Measurements from ENCODE around the gene MLPH. TPM values are rescaled to one million over a fixed set of nuclear protein-coding genes. Genes with fewer than 3 reads are reported as not detected.

MLPH gene
- total RNA-seq, 1 donor from 2014 or later: not detected

DNA sequence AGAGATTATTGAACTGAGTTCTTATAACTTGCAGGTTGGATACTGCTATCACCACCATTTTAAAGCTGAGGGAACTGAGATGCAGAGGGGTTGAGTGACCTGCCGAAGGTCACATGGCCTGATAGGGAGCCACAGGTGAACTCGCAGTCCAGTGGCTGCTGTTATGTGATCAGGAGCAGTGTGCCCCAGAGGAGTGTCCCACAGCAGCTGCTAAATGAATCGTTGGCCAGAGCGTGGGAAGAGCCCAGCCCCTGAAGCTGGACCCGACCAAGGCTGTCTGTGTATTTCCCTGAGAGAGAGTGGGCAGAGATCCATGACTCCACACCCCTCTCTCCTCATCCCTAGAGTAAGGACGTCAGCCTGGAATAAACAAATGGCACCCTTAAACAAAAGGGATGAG, 52.6 kb downstream of the MLPH start:
- intact Hi-C loops (cut with micrococcal nuclease): no loop called here

DNA sequence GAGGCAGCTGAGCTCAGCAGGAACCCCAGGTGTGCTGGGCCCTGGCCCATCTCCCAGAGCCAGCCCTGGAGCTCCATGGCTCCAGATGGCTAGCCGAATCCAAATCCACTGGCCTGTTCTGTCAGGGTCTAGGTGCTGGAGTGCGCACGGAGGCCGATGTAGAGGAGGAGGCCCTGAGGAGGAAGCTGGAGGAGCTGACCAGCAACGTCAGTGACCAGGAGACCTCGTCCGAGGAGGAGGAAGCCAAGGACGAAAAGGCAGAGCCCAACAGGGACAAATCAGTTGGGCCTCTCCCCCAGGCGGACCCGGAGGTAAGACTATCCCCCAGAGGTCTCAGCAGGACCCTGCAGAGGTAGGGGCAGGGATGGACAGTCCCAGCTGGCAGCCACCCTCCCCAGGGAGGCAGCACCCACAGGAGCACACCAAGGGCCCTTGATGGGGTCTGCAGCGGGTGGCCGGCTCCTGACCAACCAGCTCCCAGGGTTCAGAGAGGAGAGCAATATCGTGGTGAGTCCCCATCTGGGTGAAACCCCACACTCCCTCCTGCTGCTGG, 53.2 kb downstream of the MLPH start:
- intact Hi-C loops (cut with micrococcal nuclease): no loop called here

DNA sequence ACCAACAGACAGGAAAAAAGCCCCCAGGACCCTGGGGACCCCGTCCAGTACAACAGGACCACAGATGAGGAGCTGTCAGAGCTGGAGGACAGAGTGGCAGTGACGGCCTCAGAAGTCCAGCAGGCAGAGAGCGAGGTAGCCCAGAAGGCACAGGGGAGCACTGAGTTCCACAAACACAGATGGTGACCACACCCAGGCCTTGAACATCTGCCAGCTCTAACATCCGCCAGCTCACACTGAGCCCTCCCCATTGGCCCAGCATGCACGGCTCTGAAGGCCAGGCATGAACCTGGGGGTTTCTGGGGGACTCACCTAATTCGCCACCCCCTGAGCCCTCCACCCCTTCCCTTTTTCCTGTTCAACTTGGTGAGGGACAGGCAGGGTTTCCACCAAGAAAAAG, 53.8 kb downstream of the MLPH start:
- intact Hi-C loops (cut with micrococcal nuclease): no loop called here

DNA sequence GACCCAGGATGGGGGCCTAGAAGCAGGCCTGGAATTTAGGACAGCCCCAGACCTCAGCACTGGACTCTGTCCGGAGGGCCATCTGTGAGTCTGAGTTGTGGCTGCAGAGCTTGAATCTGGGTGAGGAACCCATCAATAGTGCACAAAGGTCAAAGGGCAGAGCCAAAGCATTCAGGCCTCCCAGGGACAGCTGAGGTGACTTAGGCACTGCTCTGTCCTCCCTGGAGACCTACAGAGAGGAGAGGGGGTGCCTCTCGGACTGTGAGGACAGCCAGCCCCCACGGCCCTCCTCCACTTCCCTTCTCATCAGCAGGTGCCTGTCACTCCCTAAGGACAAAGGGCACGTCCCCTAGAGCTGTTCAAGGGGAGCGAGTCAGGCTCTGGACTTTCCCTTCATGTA, 54.2 kb downstream of the MLPH start:
- intact Hi-C loops (cut with micrococcal nuclease): no loop called here

DNA sequence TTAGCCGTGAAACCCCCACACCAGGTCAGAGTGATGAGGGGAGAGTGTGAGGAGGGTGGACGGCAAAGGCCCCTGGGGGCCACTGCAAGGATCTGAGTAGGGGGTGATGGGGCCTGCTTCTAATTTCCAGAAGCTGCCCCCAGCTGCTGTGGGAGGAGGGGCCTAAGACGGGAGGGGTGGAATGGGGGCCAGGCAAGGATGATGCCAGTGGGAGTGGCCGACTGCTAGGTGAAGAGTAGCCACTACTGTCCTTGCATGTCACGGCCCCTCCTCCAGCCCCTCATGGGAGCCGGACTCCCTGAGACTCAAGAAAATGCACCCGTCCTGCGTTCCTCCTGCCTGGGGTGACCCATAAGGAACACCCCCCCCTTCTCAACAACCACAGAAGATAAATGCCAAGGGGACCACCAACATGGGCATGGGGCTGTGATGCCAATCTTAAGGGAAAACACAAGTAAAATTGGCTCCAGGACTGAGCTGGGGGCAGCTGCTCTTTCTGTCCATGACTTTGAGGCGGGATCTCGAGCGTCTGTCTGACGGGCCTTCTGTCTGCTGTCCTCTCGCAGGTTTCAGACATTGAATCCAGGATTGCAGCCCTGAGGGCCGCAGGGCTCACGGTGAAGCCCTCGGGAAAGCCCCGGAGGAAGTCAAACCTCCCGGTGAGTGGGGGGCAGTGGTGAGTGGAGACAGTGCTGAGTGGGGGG, 55.1 kb downstream of the MLPH start:
- intact Hi-C loops (cut with micrococcal nuclease): no loop called here

DNA sequence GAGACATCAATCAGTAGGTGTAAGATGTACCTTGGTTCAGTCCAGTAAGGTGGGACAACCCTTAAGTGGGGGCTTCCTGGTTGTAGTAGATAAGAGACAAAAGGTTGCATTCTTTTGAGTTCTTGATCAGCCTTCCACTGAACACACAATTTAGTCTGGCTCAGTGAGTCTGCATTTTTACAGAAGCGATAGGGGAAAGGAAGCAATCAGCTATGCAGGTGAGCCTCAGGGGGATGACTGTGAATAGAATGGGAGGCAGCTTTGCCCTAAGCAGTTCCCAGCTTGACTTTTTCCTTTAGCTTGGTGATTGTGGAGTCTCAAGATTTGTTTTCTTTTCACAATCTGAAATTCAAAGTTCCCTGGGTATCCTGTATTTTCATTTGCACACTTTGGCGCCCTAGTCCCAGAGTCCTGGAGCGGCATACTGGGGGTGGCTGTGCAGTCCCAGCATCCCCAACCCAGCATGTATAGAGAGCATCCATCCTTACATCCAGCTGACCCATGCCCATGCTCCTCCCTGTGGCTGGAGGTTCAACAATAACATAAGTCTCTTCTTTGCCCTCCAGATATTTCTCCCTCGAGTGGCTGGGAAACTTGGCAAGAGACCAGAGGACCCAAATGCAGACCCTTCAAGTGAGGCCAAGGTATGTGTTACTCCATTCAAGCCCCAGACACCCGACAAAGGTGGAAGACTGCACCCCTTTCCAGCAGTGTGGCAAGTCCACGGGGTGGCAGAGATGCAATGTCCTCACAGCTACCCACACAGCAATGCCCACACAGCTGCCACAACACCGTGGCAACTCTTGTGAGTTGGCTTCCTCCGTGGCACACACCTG, 59.2 kb downstream of the MLPH start:
- intact Hi-C loops (cut with micrococcal nuclease): no loop called here

DNA sequence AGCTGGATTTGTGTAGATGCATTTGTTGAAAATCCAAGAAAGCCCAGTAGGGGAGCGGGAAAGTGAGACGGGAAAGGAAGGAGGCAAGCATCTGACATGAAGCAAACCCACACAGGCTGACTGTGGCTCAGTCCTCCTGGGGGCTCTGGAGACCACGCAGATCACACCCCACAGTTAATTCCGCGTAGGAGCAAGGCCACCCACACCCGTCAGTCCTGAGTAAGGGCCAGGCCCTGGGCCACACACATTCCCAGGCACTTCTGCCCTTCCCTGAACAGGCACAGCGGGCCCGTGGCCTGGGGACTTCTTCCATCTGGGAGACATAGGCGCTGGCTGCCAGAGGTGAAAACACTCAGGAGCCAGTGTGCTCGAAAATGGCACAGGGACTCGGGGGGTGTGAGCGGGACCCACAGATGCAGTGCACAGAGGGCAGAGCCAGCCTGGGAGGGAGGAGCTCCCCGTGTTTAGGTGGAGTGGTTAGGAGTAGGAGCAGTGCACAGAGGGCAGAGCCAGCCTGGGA, 59.9 kb downstream of the MLPH start:
- intact Hi-C loops (cut with micrococcal nuclease): no loop called here

DNA sequence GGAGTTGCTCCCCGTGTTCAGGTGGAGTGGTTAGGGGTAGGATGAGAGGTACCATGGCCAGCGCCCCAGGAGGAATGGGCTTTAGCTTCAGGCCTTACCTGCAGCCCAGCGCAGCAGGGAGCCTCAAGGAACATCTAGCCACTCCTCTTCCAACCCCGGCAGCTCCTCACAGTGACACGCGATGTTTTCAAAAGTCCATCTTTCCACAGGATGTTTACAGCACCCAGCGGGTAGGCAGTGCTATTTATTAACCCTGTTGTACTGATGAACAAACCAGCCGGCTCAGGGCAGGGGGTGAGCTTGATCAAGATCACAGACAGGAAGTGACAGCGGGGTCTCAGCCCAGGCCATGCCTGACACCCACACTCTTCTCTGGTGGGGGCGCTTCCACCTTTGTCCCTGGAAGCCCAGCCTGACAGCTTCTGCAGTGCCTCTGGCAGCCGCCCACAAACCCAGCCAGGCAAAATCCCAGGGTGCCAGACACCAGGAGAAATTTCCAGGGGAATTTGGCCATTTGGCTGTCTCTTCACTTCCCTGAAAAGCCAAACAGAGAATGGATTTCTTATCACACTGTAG, 60.9 kb downstream of the MLPH start:
- intact Hi-C loops (cut with micrococcal nuclease): no loop called here

DNA sequence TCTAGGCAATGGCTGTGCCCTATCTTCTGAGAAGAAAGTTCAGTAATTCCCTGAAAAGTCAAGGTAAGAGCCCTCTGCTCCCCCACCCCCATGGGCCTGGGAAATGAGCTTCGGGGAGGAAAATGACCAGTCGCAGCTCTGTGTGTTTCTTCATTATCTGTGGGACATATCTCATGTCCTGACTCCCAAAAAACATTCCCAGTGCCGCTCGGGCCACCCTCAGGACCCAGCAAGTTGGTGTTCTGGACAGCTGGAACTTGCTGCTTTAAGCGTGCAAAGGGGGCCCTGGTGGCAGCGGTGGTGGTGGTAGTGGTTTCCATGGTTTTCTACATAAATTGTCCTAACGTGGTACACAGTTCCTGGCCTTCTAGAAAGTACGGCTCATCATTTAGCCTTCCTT, 62.2 kb downstream of the MLPH start:
- intact Hi-C loops (cut with micrococcal nuclease): no loop called here

DNA sequence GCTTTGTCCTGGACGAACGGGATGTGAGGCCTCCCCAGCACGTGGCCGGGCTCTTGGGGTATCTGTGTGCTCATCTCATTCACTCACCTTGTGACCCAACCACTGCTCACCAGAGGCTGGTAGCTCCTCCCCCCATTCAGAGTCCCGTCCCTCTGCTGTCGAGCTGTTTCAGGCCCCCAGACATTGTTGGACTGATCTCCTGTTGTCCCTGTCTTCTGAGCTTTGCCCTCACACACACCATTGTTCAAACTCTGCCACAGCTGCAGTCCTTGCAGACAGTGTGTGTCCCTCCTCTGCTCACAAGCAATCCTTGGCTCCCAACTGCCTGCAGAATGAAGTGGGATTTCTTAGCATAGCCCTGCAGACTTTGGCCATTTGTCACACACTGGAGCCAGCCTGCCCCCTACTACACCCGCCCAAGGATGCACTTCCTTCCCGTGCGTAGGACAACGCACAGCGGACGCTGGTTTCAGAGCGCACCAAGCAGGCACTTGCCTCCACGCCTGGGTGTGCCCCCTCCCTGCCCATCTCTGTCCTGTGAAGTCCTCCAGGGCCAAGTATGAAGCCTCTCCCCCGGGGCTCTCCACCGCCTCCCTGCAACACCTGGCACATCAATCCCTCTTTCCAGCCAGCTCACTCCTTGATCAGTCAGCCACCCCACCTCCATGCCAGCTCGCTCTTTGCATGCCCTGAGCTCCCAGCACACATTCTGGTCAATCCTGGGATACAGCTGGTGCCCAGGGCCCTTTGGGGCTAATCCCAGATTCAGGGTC, 62.8 kb downstream of the MLPH start:
- intact Hi-C loops (cut with micrococcal nuclease): no loop called here

DNA sequence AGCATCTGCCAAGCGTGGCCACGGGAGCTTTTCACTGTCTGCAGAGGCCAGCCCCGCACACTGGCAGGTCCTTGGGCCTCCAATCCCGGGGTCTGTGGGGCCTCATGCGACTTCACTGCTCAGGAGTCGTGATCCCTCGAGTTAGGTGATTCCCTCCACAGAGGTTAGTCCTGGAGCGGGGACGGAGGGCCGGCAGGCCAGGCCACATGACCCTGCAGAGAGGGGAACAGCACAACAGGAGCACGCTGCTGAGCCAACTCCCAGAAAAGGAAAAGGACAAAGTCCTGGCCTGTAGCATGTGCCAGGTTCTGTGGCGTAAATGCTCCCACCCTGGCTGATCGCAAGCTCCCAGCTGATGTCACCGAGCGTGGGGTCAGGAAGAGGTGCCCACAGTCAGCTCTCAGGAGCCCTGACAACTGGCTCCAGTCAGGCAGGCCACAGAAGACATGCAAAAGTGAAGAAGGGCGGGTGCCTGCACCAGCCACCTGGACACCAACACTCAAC, 64.1 kb downstream of the MLPH start:
- intact Hi-C loops (cut with micrococcal nuclease): no loop called here

DNA sequence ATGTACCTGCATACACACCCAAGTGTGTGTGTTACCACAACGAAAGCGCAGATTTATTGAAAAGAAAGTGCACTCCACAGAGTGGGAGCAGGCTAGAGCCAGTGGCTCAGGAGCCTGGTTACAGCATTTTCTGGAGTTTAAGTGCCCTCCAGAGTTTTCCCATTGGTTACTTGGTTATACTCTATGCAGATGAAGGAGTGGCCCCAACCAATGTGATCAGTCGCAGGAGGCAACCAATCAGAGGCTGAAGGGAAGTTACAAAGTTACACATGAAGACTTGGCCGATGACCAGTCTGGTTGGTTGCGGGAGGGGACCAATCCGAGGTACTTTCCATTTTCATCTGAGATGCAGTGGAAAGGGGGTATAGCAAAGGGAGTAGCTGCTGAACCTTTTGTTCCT, 65.9 kb downstream of the MLPH start:
- intact Hi-C loops (cut with micrococcal nuclease): no loop called here

DNA sequence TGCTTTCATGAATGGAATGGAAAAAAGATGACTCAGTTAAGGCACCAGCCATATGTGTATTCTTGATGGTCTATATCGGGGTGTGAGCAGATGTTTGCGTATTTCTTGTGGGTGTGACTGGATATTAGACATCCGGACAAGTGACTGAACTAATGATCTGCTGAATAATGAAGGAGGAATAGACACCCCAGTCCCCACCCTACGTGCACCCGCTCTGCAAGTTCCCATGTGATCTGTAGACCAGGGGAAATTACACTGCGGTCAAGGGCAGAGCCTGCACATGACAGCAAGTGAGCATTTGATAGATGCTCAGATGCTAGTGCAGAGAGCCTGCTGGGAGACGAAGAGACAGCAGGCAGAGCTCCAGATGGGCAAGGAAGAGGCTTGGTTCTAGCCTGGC, 66.9 kb downstream of the MLPH start:
- intact Hi-C loops (cut with micrococcal nuclease): no loop called here

DNA sequence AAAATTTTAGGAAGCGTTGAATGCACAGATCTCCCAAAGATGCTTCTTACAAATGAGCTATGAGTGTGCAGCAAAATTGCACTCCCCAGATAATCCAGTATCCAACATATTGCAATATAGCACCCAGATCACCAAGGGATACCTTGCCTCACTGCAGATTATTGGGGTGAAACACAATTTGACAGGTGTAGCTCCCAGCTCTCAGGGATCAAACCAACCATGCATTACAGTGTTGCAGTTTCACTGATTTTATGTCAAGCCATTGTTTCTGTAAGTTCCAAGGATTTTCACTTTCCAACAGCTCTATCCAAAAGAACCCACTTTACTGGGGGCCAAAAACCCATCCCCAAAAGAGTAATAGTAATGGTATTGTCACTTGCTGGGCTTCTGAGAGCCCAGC, 68.5 kb downstream of the MLPH start:
- intact Hi-C loops (cut with micrococcal nuclease): no loop called here

DNA sequence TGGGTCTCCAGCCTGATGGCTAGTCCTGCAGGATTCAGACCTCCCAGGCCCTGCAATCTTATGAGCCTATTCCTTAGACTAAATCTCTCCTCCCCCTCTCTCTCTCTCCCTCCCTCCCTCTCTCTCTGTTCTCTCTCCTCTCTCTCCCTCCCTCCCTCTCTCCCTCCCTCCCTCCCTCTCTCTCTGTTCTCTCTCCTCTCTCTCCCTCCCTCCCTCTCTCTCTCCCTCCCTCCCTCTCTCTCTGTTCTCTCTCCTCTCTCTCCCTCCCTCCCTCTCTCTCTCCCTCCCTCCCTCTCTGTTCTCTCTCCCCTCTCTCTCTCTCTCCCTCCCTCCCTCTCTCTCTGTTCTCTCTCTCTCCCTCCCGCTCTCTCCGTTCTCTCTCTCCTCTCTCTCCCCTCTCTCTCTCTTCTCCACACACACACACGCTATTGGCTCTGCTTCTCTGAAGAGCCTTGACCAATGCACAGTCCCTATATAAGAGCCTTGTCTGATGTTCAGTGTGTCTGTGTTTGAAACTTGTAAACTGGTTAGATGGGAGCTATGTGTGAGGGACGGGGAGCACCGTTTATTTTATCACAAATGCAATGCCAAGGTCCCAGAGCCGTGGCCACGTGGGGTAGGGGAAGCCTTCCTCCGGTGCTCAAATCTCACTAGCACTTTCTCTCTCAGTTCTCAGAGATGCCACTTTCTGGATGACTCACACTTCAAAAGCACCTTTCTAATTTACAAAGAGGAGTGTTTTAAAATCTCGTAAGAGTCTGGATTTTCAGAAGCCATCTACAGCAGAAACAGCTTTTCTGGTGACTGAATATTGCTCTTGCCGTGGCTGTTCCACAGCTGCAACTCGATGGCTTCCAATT, 70.0 kb downstream of the MLPH start:
- intact Hi-C loops (cut with micrococcal nuclease): no loop called here

DNA sequence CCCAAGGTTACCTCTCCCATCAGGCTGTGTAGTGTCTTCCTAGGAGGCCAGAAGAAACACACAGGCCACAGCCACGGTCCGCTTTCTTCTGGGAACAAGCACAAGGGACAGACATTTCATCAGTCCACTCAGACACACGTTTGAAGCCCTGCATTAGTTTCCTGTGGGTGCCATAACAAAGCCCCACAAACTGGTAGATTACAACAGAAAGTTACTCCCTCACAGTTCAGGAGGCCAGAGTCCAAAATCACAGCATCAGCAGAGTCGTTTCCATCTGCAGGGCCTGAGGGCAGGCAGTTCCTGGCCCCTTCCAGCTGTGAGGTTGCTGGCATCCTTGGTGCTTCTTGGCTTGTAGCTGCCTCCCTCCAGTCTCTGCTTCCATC, 70.6 kb downstream of the MLPH start:
- intact Hi-C loops (cut with micrococcal nuclease): no loop called here

DNA sequence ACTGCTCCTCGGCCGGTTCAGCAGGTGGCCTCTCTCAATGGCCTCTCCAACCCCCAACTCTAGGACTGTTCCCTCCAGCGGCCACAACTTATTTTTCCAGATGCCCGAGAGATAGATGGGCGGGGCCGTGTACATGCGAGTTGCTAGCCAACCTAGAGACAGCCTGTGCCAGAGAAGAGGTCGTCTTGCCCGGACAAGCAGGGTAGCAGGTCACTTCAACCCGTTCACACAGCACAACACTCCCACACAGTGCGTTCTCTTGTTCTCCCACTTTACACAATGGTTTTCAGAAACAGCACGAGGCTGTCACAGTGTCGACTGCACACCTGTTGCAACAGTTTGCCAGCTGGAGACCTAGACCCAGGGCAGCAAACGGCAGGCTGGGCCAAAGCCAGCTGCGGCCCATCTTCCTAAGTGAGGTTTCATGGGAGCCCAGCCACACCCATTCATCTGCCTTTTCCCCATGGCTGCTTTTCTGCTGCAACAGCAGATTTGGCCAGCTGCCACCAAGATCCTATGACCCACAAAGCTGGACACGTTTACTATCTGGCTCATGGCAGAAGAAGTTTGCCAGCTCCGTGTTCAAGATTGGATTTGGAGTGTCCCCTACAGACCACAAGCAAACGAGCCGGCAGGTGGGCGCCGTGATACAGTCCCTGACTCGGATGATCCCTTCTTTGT, 72.0 kb downstream of the MLPH start:
- intact Hi-C loops (cut with micrococcal nuclease): no loop called here

DNA sequence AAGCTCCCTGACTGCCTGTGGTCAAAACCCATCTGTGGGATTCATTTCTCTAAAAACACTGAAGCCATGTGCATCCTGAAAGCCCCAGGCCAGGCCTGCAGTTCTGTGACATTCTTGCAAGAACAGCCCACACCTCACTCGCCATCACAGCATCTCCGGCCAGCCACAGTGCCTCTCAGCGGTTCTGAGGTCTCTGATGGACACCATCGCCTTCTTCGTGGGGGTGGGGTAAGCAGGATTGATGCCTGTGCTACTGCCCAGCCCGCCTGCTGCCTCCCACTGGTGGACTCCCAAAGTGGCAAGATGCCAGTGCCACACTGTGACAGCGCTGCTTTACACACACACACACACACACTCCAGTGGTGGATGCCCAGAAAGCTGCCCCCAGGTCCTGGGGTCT, 74.2 kb downstream of the MLPH start:
- intact Hi-C loops (cut with micrococcal nuclease): no loop called here

DNA sequence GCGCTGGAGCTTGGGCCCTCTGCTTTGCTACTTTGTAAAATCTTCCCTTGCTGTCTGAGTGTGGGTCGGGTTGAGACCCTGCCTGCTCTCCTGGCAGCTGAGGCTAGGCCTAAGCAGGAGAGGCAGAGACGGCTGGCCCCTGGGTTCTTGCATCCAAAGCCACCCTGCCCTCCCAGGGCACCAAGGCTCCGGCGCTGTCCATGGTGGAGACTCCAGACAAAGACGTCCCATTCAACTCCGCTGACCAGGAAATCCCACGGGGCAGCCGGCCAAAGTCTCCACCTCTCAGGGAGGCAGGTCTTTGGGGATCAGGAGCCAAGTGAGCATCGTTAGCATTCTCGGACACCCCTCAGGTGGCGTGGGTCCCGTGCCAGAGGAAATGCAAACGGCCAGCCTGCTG, 76.8 kb downstream of the MLPH start:
- intact Hi-C loops (cut with micrococcal nuclease): no loop called here

All from T-helper 1 cell treated with Interleukin-12 subunit alpha and Interleukin-12 subunit beta and Interleukin-4 antibody, amounts not matched to agents 30 ng/mL and 1 ng/mL, for 36 hours (primary cell).